Measurements from ENCODE around the gene GRWD1.

DNA sequence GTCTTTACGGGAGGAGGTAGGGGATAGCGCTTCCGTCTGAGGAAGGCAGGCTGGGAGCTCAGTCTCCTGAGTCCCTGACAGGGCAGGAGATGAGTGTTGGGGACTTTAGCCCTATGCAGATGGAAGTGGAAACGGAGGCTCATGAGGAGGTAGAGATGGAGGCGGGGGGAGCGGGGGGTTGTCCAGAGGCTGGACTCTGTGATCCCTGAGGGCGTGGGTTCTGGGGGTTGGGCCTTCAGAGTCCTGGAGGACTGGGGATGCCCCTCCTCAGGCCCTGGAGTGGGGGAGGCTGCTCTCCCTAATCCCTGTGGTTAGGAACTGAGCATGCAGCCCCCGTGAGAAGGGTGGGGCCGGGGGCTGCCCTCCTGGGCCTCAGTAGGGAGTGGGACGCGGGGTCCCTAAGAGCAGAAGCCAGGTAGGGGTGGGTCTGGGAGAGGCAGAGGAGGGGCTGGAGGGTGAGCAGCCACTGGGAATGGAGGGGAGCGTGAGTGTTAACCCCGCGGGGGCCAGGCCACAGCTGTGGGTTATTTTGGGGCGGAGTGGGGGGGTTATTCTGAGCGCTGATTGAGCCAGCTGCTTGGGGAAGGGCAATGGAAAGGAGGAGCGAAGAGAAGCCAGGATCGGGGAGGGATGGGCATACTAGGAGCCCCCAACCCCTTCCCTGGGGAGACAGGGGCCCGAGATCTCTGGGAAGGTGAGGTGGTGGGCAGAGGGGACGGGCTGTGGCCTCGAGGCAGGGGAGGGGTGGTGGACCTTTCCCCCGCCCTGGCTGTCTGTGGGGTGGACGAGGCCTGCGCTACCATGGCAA, 49.6 kb upstream of the GRWD1 start:
- TF ChIP-seq RELA (IDR thresholded peaks at IDR 0.05; ENCODE audit: borderline replicate concordance, partially characterized antibody) (no peak), POLR2A (IDR thresholded peaks at IDR 0.05; ENCODE audit: low read depth, low read length) (no peak), CHD4 (IDR thresholded peaks at IDR 0.05) (no peak), ETV6 (conservative IDR thresholded peaks at IDR 0.05 in 1 of 2, IDR thresholded peaks at IDR 0.05 in 1 of 2; ENCODE audit: borderline replicate concordance in 1 of 2, low read depth in 1 of 2) (no peak), STAT3 (IDR thresholded peaks at IDR 0.05; ENCODE audit: low read depth, low read length) (no peak), CREM (IDR thresholded peaks at IDR 0.05; ENCODE audit: low read depth) (no peak), SUPT20H (IDR thresholded peaks at IDR 0.05; ENCODE audit: borderline replicate concordance, control insufficient read depth, low read depth, low read length) (no peak), BCL11A (IDR thresholded peaks at IDR 0.05; ENCODE audit: low read depth, low read length) (no peak), EZH2 (IDR thresholded peaks at IDR 0.05; ENCODE audit: borderline replicate concordance, control insufficient read depth, low read depth, low read length) (no peak), RAD21 (IDR thresholded peaks at IDR 0.05; ENCODE audit: insufficient read depth, low read depth, low read length) (no peak), SMAD1 (IDR thresholded peaks at IDR 0.05; ENCODE audit: low read depth, partially characterized antibody) (no peak)
- TF ChIP-seq, protein P1, sequence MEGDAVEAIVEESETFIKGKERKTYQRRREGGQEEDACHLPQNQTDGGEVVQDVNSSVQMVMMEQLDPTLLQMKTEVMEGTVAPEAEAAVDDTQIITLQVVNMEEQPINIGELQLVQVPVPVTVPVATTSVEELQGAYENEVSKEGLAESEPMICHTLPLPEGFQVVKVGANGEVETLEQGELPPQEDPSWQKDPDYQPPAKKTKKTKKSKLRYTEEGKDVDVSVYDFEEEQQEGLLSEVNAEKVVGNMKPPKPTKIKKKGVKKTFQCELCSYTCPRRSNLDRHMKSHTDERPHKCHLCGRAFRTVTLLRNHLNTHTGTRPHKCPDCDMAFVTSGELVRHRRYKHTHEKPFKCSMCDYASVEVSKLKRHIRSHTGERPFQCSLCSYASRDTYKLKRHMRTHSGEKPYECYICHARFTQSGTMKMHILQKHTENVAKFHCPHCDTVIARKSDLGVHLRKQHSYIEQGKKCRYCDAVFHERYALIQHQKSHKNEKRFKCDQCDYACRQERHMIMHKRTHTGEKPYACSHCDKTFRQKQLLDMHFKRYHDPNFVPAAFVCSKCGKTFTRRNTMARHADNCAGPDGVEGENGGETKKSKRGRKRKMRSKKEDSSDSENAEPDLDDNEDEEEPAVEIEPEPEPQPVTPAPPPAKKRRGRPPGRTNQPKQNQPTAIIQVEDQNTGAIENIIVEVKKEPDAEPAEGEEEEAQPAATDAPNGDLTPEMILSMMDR (IDR thresholded peaks at IDR 0.05 in 2 of 3, conservative IDR thresholded peaks at IDR 0.05 in 1 of 3; ENCODE audit: control insufficient read depth in 2 of 3, extremely low read depth in 1 of 3, insufficient read depth in 1 of 3, low read depth in 3 of 3, low read length in 3 of 3), result no peak
- TF ChIP-seq, protein P2, sequence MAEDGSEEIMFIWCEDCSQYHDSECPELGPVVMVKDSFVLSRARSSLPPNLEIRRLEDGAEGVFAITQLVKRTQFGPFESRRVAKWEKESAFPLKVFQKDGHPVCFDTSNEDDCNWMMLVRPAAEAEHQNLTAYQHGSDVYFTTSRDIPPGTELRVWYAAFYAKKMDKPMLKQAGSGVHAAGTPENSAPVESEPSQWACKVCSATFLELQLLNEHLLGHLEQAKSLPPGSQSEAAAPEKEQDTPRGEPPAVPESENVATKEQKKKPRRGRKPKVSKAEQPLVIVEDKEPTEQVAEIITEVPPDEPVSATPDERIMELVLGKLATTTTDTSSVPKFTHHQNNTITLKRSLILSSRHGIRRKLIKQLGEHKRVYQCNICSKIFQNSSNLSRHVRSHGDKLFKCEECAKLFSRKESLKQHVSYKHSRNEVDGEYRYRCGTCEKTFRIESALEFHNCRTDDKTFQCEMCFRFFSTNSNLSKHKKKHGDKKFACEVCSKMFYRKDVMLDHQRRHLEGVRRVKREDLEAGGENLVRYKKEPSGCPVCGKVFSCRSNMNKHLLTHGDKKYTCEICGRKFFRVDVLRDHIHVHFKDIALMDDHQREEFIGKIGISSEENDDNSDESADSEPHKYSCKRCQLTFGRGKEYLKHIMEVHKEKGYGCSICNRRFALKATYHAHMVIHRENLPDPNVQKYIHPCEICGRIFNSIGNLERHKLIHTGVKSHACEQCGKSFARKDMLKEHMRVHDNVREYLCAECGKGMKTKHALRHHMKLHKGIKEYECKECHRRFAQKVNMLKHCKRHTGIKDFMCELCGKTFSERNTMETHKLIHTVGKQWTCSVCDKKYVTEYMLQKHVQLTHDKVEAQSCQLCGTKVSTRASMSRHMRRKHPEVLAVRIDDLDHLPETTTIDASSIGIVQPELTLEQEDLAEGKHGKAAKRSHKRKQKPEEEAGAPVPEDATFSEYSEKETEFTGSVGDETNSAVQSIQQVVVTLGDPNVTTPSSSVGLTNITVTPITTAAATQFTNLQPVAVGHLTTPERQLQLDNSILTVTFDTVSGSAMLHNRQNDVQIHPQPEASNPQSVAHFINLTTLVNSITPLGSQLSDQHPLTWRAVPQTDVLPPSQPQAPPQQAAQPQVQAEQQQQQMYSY (CRISPR knock-in tag; IDR thresholded peaks at IDR 0.05), result no peak
- TF ChIP-seq, protein P3, sequence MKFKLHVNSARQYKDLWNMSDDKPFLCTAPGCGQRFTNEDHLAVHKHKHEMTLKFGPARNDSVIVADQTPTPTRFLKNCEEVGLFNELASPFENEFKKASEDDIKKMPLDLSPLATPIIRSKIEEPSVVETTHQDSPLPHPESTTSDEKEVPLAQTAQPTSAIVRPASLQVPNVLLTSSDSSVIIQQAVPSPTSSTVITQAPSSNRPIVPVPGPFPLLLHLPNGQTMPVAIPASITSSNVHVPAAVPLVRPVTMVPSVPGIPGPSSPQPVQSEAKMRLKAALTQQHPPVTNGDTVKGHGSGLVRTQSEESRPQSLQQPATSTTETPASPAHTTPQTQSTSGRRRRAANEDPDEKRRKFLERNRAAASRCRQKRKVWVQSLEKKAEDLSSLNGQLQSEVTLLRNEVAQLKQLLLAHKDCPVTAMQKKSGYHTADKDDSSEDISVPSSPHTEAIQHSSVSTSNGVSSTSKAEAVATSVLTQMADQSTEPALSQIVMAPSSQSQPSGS (IDR thresholded peaks at IDR 0.05; ENCODE audit: low read length), result no peak

Data from GM12878 (cell line).